Glutamatergic neuron (in vitro differentiated cells): ENCODE results near the gene DLG2. TPM values are rescaled to one million over a fixed set of nuclear protein-coding genes. Genes with fewer than 3 reads are reported as not detected.

ENCODE experiments used
- DNase-seq: peaks from one replicate; pipeline ENCODE4 v3.0.0; 2022
- H3K27ac Mint-ChIP-seq: one replicate; pipeline ENCODE4 v1.8.0; 2020; ENCODE audit warnings: mild to moderate bottlenecking, mixed read lengths, inconsistent platforms; ENCODE audit not compliant: unreplicated experiment
- H3K27me3 Mint-ChIP-seq: one replicate; pipeline ENCODE4 v1.8.0; 2020; ENCODE audit warnings: mild to moderate bottlenecking, moderate library complexity, mixed read lengths, inconsistent platforms; ENCODE audit not compliant: unreplicated experiment
- H3K36me3 Mint-ChIP-seq: one replicate; pipeline ENCODE4 v1.8.0; 2020; ENCODE audit warnings: mild to moderate bottlenecking, mixed read lengths, inconsistent platforms; ENCODE audit not compliant: unreplicated experiment
- H3K4me1 Mint-ChIP-seq: one replicate; pipeline ENCODE4 v1.8.0; 2020; ENCODE audit warnings: mild to moderate bottlenecking, low read depth, mixed read lengths, inconsistent platforms; ENCODE audit not compliant: unreplicated experiment
- H3K4me3 Mint-ChIP-seq: one replicate; pipeline ENCODE4 v1.8.0; 2020; ENCODE audit warnings: mild to moderate bottlenecking, mixed read lengths, inconsistent platforms; ENCODE audit not compliant: unreplicated experiment
- H3K9me3 Mint-ChIP-seq: one replicate; pipeline ENCODE4 v1.8.0; 2020; ENCODE audit warnings: mild to moderate bottlenecking, moderate library complexity, mixed read lengths, inconsistent platforms; ENCODE audit not compliant: unreplicated experiment
- total RNA-seq: library from RNA; stranded (reverse); fragmentation: NEBNext Ultra II Directional; extraction: Animal tissue kit (Norgen Biotek cat#: 25700); gene quantifications from one replicate; pipeline ENCODE4 v1.2.1, GENCODE V29; 2021; ENCODE audit not compliant: unreplicated experiment
- TF ChIP-seq, protein P1 (sequence below): fragments of 200-600 bp; sonication (generic); IDR thresholded peaks from one replicate; pipeline ENCODE4 v1.5.0; 2021; ENCODE audit not compliant: partially characterized antibody, unreplicated experiment

Gene DLG2
- total RNA-seq, 1 donor from 2014 or later: 2.9 TPM

DNA sequence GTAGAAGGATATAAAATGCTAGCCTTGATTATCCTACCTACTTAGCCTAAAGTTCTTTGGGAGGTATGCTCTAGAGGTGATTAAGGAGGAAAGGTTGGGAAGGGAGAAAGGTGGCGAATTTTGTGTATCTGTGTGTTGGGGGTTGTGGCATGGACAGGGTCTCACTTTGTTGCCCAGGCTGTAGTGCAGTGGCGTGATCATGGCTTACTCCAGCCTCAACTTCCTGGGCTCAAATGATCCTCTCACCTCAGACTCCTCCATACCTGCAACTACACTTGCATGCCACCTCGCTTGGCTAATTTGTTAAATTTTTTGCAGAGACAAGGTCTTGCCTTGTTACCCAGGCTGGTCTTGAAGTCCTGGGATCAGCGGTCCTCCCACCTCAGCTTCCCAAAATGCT is 1094.8 kb downstream of the DLG2 start:
- Mint-ChIP-seq H3K36me3 (no peaks in the 10 kb centered on the region), H3K4me1 (no peaks in the 10 kb centered on the region), H3K4me3 (no peak overlapping the region), H3K27me3 (no peaks in the 10 kb centered on the region), H3K27ac (no peak overlapping the region), H3K9me3 (peaks cover 3% of the 10 kb centered on the region)
- TF ChIP-seq, protein P1, sequence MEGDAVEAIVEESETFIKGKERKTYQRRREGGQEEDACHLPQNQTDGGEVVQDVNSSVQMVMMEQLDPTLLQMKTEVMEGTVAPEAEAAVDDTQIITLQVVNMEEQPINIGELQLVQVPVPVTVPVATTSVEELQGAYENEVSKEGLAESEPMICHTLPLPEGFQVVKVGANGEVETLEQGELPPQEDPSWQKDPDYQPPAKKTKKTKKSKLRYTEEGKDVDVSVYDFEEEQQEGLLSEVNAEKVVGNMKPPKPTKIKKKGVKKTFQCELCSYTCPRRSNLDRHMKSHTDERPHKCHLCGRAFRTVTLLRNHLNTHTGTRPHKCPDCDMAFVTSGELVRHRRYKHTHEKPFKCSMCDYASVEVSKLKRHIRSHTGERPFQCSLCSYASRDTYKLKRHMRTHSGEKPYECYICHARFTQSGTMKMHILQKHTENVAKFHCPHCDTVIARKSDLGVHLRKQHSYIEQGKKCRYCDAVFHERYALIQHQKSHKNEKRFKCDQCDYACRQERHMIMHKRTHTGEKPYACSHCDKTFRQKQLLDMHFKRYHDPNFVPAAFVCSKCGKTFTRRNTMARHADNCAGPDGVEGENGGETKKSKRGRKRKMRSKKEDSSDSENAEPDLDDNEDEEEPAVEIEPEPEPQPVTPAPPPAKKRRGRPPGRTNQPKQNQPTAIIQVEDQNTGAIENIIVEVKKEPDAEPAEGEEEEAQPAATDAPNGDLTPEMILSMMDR: no peak
- DNase-seq: no peak

DNA sequence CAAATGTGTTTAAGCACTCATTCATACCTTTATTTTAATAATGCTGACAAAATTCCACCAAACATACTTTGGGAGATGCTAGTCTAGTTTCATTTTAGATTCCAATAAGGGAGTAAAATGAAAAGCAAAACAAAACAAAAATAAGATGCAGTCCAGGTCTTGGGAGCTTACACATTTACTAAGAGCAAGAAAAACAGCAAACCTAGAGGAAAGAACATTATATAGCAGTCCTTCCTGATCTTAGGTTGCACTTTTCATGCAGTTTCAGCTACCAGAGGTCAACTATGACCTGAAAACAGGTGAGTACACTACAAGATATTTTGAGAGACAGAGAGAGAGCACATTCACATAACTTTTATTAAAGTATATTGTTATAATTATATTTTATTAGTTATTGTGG is 1100.9 kb downstream of the DLG2 start:
- H3K4me3 Mint-ChIP-seq: no peak overlapping the region
- H3K4me1 Mint-ChIP-seq: no peaks in the 10 kb centered on the region
- DNase-seq: no peak
- H3K36me3 Mint-ChIP-seq: no peaks in the 10 kb centered on the region
- no peaks in the 10 kb centered on the region for H3K27me3 Mint-ChIP-seq
- peaks cover 3% of the 10 kb centered on the region for H3K9me3 Mint-ChIP-seq
- no peak overlapping the region for H3K27ac Mint-ChIP-seq
- TF ChIP-seq, protein P1: no peak

DNA sequence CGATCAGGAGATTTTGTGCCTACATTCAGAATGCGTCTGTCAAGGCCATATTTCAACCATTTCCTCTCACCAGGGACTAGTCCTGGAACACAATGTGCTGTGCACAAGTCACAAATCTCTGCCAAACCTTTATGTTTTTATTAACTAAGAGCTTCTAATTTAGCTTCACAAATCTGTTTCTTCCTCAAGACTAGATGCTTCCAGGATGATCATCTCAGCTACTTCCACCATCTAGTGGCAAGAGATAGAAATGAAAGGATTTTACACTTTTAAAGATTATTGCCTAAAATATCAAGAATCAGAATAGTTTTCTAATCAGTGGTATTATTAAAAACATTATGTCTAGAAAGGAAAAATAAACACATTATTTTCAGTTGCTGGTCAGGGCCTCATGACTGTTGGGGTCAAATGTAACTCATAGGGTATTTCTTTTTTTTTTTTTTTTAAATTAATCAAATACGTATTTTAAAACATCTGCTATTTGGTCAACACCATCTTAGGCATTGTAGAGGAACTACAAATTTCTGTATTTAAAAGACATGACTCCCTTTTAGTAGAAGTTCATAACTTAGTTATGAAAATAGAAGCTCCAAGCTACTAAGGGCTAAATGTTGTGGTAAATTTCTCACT is 1102.6 kb downstream of the DLG2 start:
- H3K4me1 Mint-ChIP-seq: no peaks in the 10 kb centered on the region
- H3K27me3 Mint-ChIP-seq: no peaks in the 10 kb centered on the region
- H3K9me3 Mint-ChIP-seq: no peaks in the 10 kb centered on the region
- no peak for DNase-seq
- H3K27ac Mint-ChIP-seq: no peak overlapping the region
- TF ChIP-seq, protein P1: peak; percentile 46
- no peaks in the 10 kb centered on the region for H3K36me3 Mint-ChIP-seq
- no peak overlapping the region for H3K4me3 Mint-ChIP-seq

DNA sequence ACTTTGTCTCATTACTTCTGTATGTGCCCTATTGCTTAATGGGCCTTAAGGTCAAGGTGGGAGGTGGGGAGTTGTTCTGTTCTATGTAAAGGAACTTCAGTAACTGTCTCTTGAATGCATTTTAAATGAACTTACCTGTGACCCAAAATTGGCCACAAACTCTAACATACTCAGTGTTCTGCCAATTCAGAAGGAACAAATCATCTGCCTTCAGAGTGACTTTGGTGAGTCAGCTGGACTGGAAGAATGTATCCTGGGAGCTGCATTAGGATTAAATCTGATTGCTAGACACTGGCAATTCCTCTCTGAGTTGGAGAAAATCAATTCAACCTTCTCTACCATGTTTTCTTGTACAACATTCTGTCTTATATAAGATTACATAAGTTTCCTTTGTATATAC is 1104.8 kb downstream of the DLG2 start:
- Mint-ChIP-seq H3K4me1 (no peaks in the 10 kb centered on the region), H3K4me3 (no peak overlapping the region), H3K9me3 (no peaks in the 10 kb centered on the region), H3K36me3 (no peaks in the 10 kb centered on the region), H3K27ac (no peak overlapping the region), H3K27me3 (no peaks in the 10 kb centered on the region)
- DNase-seq: no peak
- TF ChIP-seq, protein P1: no peak

DNA sequence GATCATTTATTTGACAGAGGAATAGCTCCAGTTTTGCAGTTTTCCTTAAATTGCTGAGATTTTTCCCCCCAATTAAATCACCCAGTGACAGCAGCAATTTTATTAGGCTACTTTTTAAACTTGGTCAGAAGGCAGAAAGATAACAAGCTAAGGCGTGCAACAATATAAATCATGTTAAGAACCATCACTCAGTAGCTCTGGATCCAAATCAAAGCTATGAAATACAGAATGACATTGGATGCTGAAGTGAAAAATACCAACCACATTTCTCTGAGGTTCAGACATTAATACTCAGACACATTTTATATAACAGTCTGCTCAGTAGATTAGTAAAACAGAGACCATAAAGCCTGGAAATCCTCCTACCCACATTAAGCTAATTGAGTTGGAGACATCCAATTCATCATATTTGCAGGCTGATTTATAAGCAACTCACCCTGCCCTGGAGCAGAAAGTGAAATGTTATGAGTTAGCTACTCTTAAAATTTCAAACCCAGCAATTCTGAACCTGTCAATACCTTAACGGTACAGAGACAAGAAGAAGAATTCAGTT is 1108.4 kb downstream of the DLG2 start:
- Mint-ChIP-seq H3K27me3 (no peaks in the 10 kb centered on the region), H3K4me3 (no peak overlapping the region), H3K27ac (no peak overlapping the region), H3K4me1 (no peaks in the 10 kb centered on the region), H3K36me3 (no peaks in the 10 kb centered on the region), H3K9me3 (no peaks in the 10 kb centered on the region)
- DNase-seq: no peak
- TF ChIP-seq, protein P1: no peak
